GM12864 (cell line): ENCODE data around the gene ANKRD42.
A peak's percentile ranks its signal among the peaks of the same experiment; 100 is the strongest.

Source experiments
- DNase-seq: peaks from one replicate; pipeline ENCODE4 v3.0.0-alpha.2; 2011; ENCODE audit warnings: low read depth
- H3K4me3 ChIP-seq: 2 replicates; pipeline ENCODE4 v1.5.1; 2011; ENCODE audit warnings: mild to moderate bottlenecking, low read depth, low read length, control low read depth
- TF ChIP-seq, protein P1 (sequence below): IDR thresholded peaks from 2 replicates; pipeline ENCODE4 v1.5.1; 2011; ENCODE audit warnings: low read depth, mild to moderate bottlenecking, moderate library complexity, low read length, control low read depth, inconsistent platforms; ENCODE audit errors: missing control alignments

Gene ANKRD42

DNA sequence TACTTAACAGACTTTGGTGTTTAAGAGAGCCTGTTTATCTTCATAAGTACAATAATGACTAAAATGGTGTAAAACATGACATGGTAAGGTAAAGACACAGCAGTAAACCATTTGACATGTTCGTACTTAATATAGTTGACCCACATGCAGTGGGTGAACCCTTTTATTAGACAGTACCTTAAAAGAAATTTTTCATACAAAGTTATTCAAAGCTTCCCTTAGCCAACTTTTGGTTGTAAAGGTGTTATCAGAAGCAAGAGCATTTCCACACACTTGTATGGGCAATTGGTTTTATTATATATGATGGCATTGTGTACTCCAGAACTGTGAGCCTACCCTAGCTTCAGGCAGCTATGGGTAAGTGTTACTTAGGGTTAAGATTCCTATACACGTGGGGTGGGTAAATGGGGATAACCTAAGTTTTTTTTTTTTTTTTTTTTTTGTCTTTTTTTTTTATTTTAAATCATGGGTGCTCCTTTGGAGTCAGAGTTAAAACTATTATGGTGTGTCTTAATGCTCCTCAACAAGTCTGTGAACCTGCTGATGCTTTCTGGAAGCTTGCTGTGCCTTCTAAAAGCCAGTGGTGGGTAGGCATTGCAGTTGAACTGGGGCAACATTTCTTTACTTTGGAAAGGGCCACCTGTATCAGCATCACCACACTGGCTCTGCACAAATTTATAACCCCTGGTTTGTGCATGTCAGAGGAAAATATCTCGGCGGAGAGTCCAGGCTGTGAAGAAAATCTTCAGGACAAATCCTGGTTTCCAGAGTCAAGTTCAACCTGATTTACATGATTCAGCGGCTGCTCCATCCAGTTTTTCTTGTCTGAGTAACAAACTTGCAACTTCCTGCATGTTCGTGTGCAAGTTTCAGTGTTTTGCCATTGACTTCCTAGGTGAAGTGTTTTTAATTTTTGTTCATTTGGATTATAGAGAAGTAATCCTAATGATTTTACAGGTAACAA, 33.3 kb upstream of the ANKRD42 start:
- TF ChIP-seq, protein P1, sequence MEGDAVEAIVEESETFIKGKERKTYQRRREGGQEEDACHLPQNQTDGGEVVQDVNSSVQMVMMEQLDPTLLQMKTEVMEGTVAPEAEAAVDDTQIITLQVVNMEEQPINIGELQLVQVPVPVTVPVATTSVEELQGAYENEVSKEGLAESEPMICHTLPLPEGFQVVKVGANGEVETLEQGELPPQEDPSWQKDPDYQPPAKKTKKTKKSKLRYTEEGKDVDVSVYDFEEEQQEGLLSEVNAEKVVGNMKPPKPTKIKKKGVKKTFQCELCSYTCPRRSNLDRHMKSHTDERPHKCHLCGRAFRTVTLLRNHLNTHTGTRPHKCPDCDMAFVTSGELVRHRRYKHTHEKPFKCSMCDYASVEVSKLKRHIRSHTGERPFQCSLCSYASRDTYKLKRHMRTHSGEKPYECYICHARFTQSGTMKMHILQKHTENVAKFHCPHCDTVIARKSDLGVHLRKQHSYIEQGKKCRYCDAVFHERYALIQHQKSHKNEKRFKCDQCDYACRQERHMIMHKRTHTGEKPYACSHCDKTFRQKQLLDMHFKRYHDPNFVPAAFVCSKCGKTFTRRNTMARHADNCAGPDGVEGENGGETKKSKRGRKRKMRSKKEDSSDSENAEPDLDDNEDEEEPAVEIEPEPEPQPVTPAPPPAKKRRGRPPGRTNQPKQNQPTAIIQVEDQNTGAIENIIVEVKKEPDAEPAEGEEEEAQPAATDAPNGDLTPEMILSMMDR: no peak
- no peak for DNase-seq
- peak overlapping the region; percentile 66 for H3K4me3 ChIP-seq

- TF ChIP-seq, protein P1: no peak
- H3K4me3 ChIP-seq: no peak overlapping the region; the same call in 1 of the 2 replicates
- DNase-seq: no peak
Measured at GRCh38 chr11:83161610-83162199, 31.8 kb upstream of the ANKRD42 start.

GRCh38 chr11:83162377-83162776, 31.1 kb upstream of the ANKRD42 start:
- TF ChIP-seq, protein P1: no peak
- no peak for DNase-seq
- no peak overlapping the region for H3K4me3 ChIP-seq

DNA sequence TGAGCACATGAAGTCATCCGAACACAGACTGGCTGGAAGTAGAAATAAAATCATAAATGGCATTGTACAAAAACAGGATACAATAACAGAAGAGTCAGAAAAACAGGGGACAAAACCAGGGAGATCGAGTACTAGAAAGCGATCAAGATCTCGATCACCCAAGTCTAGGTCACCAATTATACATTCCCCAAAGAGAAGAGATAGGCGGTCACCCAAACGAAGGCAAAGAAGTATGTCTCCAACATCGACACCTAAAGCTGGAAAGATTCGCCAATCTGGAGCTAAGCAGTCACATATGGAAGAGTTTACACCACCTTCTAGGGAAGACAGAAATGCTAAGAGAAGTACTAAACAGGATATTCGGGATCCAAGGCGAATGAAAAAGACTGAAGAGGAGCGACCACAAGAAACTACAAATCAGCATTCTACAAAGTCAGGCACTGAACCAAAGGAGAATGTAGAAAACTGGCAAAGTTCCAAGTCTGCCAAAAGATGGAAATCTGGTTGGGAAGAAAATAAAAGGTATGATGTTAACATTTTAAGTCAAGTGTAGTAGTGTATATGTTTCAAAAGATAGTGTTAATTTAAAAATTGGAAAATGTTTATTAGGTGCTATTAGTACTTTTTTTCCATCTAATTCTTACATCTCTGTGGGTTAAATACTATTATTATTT, 27.2 kb upstream of the ANKRD42 start:
- TF ChIP-seq, protein P1: no peak
- no peak overlapping the region for H3K4me3 ChIP-seq
- DNase-seq: no peak

DNA sequence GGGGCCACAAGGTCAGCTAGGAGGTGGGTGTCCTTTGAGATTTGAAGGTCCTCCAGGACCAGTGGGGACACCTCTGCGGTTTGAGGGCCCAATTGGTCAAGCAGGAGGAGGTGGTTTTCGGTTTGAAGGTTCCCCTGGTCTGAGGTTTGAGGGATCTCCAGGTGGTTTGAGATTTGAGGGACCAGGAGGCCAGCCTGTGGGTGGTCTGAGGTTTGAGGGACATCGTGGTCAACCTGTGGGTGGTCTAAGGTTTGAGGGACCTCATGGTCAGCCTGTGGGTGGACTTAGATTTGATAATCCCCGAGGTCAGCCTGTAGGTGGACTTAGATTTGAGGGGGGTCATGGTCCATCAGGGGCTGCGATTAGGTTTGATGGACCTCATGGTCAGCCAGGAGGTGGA, 24.8 kb upstream of the ANKRD42 start:
- DNase-seq: no peak
- no peak overlapping the region for H3K4me3 ChIP-seq
- TF ChIP-seq, protein P1: no peak

DNA sequence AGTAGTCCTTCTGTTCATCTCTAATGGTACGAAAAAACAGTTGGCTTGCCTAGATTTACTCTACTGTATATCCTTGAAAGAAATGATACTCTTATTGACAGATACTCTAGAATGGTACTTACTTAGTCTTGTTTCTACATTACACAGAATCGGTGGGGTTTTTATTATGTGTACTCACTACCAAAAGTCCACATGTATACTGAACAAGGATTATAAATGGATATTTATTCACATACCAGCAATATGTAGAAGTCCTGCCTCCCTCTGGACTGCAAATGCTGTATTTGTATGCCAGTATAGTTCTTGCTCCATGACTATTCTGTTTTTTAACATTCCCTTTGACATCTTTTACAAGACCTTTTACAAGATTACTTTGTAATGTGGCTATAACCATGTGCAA, 22.6 kb upstream of the ANKRD42 start:
- TF ChIP-seq, protein P1: no peak
- no peak overlapping the region for H3K4me3 ChIP-seq

More for the DNA sequence above, 22.6 kb upstream of the ANKRD42 start:
- DNase-seq: no peak
